Measurements from ENCODE around the gene RDM1.

DNA sequence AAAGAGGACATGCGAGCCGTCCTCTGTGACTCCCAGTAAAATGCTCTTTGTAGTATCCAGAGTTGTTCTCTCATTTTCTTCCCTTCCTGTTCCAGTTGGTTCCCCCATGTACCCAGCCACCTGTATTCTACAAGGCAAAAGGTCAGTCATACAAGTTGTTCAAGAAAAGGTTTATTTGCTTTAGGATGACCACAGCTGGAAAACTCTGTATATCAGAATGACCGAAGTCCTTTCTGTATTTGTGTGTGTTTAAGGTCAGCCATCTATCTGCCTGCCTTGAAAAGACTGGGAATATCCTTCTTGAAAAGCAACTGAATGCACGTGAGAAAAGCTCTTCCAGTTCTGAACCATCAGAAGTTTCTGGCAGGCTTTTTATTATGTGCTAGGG is 42.4 kb upstream of the RDM1 start:
- TF ChIP-seq, protein P1, sequence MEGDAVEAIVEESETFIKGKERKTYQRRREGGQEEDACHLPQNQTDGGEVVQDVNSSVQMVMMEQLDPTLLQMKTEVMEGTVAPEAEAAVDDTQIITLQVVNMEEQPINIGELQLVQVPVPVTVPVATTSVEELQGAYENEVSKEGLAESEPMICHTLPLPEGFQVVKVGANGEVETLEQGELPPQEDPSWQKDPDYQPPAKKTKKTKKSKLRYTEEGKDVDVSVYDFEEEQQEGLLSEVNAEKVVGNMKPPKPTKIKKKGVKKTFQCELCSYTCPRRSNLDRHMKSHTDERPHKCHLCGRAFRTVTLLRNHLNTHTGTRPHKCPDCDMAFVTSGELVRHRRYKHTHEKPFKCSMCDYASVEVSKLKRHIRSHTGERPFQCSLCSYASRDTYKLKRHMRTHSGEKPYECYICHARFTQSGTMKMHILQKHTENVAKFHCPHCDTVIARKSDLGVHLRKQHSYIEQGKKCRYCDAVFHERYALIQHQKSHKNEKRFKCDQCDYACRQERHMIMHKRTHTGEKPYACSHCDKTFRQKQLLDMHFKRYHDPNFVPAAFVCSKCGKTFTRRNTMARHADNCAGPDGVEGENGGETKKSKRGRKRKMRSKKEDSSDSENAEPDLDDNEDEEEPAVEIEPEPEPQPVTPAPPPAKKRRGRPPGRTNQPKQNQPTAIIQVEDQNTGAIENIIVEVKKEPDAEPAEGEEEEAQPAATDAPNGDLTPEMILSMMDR (conservative IDR thresholded peaks at IDR 0.05; ENCODE audit: low read depth, low read length): no peak
- TF ChIP-seq EZH2 (IDR thresholded peaks at IDR 0.05; ENCODE audit: borderline replicate concordance, low read depth, low read length, poor library complexity, severe bottlenecking): no peak

Measured in A673 (cell line).